Islet of Langerhans (tissue), 1 donor: ENCODE data around the gene INO80D.
"Not testable (repeated sequence)": the region's sequence is repeated elsewhere in the genome, so short reads cannot be mapped to it uniquely, and the experiment has no call there.

Experiments
- FAIRE-seq: peaks from one replicate; lab custom pipeline; 2011; peaks lifted over from hg19 to GRCh38; lab: Jason Lieb, UNC

Gene INO80D

GRCh38 chr2:206085742-206086445, at the start of gene INO80D:
TSS of gene INO80D (minus strand) at chr2:206086174. CDS start at chr2:206063016, 23,158 bp downstream.
- no peak for FAIRE-seq

GRCh38 chr2:206127656-206128055, 41.7 kb upstream of the INO80D start:
- FAIRE-seq: no peak

GRCh38 chr2:206125901-206126300, 39.9 kb upstream of the INO80D start:
- FAIRE-seq: peak; percentile 45

- FAIRE-seq: not testable (repeated sequence)
Observed at GRCh38 chr2:206122569-206122968, 36.6 kb upstream of the INO80D start.

- no peak for FAIRE-seq
Observed at GRCh38 chr2:206116278-206116677, 30.3 kb upstream of the INO80D start.

- FAIRE-seq: no peak
Observed at GRCh38 chr2:206115026-206115578, 29.1 kb upstream of the INO80D start.

- FAIRE-seq: no peak
Observed at GRCh38 chr2:206112846-206113547, 27.0 kb upstream of the INO80D start.

- no peak for FAIRE-seq
Observed at GRCh38 chr2:206112108-206112507, 26.1 kb upstream of the INO80D start.

GRCh38 chr2:206108713-206109112, 22.7 kb upstream of the INO80D start:
- no peak for FAIRE-seq

- no peak for FAIRE-seq
Observed at GRCh38 chr2:206105541-206105940, 19.6 kb upstream of the INO80D start.

GRCh38 chr2:206105038-206105437, 19.1 kb upstream of the INO80D start:
- no peak for FAIRE-seq

- FAIRE-seq: not testable (repeated sequence)
Observed at GRCh38 chr2:206098872-206099271, 12.9 kb upstream of the INO80D start.

- no peak for FAIRE-seq
Observed at GRCh38 chr2:206098471-206098870, 12.5 kb upstream of the INO80D start.

GRCh38 chr2:206096876-206097275, 10.9 kb upstream of the INO80D start:
- FAIRE-seq: no peak

GRCh38 chr2:206095536-206096332, 9.8 kb upstream of the INO80D start:
- no peak for FAIRE-seq

- FAIRE-seq: no peak
Observed at GRCh38 chr2:206092297-206092696, 6.3 kb upstream of the INO80D start.

GRCh38 chr2:206088248-206088647, 2.3 kb upstream of the INO80D start:
- FAIRE-seq: no peak

- FAIRE-seq: peak; percentile 85
Observed at GRCh38 chr2:206086716-206087350, 859 bp upstream of the INO80D start.

- FAIRE-seq: no peak
Observed at GRCh38 chr2:206084870-206085741, 868 bp downstream of the INO80D start.

- no peak for FAIRE-seq
Observed at GRCh38 chr2:206084439-206084869, 1.5 kb downstream of the INO80D start.
